Subcutaneous adipose tissue (tissue), 4 donors: ENCODE data around the gene DCT. TPM values are rescaled to one million over a fixed set of nuclear protein-coding genes. Genes with fewer than 3 reads are reported as not detected.

Source experiments
- CTCF ChIP-seq: fragments of 450-650 bp; IDR thresholded peaks from one replicate; pipeline ENCODE4 v1.5.1; 2016; ENCODE audit warnings: low read depth, mild to moderate bottlenecking, control low read depth, antibody characterized with exemption, moderate library complexity
- total RNA-seq, 4 donors: library from RNA; depleted of rRNA; stranded (reverse); fragments of >200 nt; gene quantifications; one replicate each; pipeline ENCODE4 v1.1.0, GENCODE V29; 2016

Gene DCT
- total RNA-seq, 4 donors from 2014 or later, result 0.16 to 3.6 (median 1.0) TPM

- TF ChIP-seq CTCF, result no peak
Observed at GRCh38 chr13:94454906-94455305, 24.6 kb downstream of the DCT start.

GRCh38 chr13:94454334-94454733 is 25.1 kb downstream of the DCT start:
- TF ChIP-seq CTCF, result no peak

- TF ChIP-seq CTCF, result no peak
Observed at GRCh38 chr13:94444826-94445225, 34.7 kb downstream of the DCT start.

GRCh38 chr13:94435604-94436226 is 43.8 kb downstream of the DCT start:
- no peak for TF ChIP-seq CTCF

GRCh38 chr13:94433055-94433961 is 46.2 kb downstream of the DCT start:
- no peak for TF ChIP-seq CTCF

- TF ChIP-seq CTCF, result no peak
Observed at GRCh38 chr13:94431987-94432386, 47.5 kb downstream of the DCT start.

GRCh38 chr13:94431574-94431973 is 47.9 kb downstream of the DCT start:
- TF ChIP-seq CTCF, result no peak
